H1 (cell line): ENCODE data around the gene ATG2B. TPM values are rescaled to one million over a fixed set of nuclear protein-coding genes. Genes with fewer than 3 reads are reported as not detected.
A peak's percentile ranks its signal among the peaks of the same experiment; 100 is the strongest.

Source experiments
- CTCF ChIA-PET: fragments of 300-600 bp; sonication (Branson Sonifier 250); formaldehyde crosslinking; loops from one replicate; lab custom pipeline; 2021; ENCODE audit not compliant: partially characterized antibody; lab: Charles Lee
- POLR2A ChIA-PET: fragments of 300-600 bp; sonication (Branson Sonifier 250); formaldehyde crosslinking; loops from one replicate; lab custom pipeline; 2021; ENCODE audit warnings: inconsistent platforms; ENCODE audit not compliant: partially characterized antibody; lab: Charles Lee
- DNase-seq, 2 experiments: peaks; one replicate each; pipeline versions ENCODE4 v3.0.0 to v3.0.0-alpha.2; 2010 to 2022; ENCODE audit warnings: low spot score in 2 of 2, low read depth in 1 of 2, mixed read lengths in 1 of 2
- FAIRE-seq: peaks from 2 replicates; lab custom pipeline; 2011; peaks lifted over from hg19 to GRCh38; lab: Jason Lieb, UNC
- H2AFZ ChIP-seq: 2 replicates; pipeline ENCODE4 v1.8.1; 2012; ENCODE audit warnings: low read length, inconsistent platforms
- H2AK5ac ChIP-seq: 2 replicates; pipeline ENCODE4 v1.6.1; 2013; ENCODE audit warnings: low read depth, low read length
- H2BK120ac ChIP-seq: replicated peaks from 2 replicates; pipeline ENCODE3; 2013; ENCODE audit warnings: low read depth, low read length, inconsistent platforms
- H2BK12ac ChIP-seq: 2 replicates; pipeline ENCODE4 v1.6.1; 2013; ENCODE audit warnings: low read depth, low read length
- H2BK15ac ChIP-seq: 2 replicates; pipeline ENCODE4 v1.6.1; 2013; ENCODE audit warnings: low read length
- H2BK20ac ChIP-seq: 2 replicates; pipeline ENCODE4 v1.6.1; 2013; ENCODE audit warnings: low read length
- H2BK5ac ChIP-seq: 2 replicates; pipeline ENCODE4 v1.6.1; 2013; ENCODE audit warnings: low read depth, low read length
- H3K14ac ChIP-seq: 2 replicates; pipeline ENCODE4 v1.6.1; 2013; ENCODE audit warnings: inconsistent platforms; ENCODE audit not compliant: insufficient read length
- H3K18ac ChIP-seq: 2 replicates; pipeline ENCODE4 v1.6.1; 2013; ENCODE audit warnings: low read length; ENCODE audit errors: extremely low read depth
- H3K23ac ChIP-seq: 2 replicates; pipeline ENCODE4 v1.6.1; 2013; ENCODE audit warnings: inconsistent platforms; ENCODE audit not compliant: insufficient read length
- H3K23me2 ChIP-seq: 2 replicates; pipeline ENCODE4 v1.6.1; 2013; ENCODE audit warnings: low read depth, low read length
- H3K27ac ChIP-seq: 2 replicates; pipeline ENCODE4 v1.6.1; 2011; ENCODE audit warnings: low read depth, low read length, inconsistent platforms
- H3K27me3 ChIP-seq, 4 experiments: replicated peaks in 1 of 4; 1 replicate in 1 of 4; 2 replicates in 3 of 4; pipeline versions ENCODE4 v1.6.1 to v1.8.1; 2011 to 2013; ENCODE audit warnings: low read length in 3 of 4, mild to moderate bottlenecking in 3 of 4, inconsistent platforms in 2 of 4, mixed read lengths in 2 of 4, moderate library complexity in 1 of 4; ENCODE audit not compliant: control insufficient read depth in 3 of 4, insufficient read depth in 3 of 4; ENCODE audit errors: extremely low read depth in 1 of 4
- H3K36me3 ChIP-seq, 4 experiments: 2 replicates each; pipeline versions ENCODE4 v1.6.1 to v1.8.1; 2011 to 2013; ENCODE audit warnings: mild to moderate bottlenecking in 4 of 4, low read length in 3 of 4, moderate library complexity in 2 of 4, control low read depth in 1 of 4, inconsistent platforms in 1 of 4; ENCODE audit not compliant: insufficient read depth in 4 of 4, control insufficient read depth in 2 of 4
- H3K4ac ChIP-seq: replicated peaks from 2 replicates; pipeline ENCODE3; 2013; ENCODE audit warnings: low read length, low read depth, mixed read lengths, inconsistent platforms; ENCODE audit not compliant: insufficient read length
- H3K4me1 ChIP-seq, 4 experiments: replicated peaks in 1 of 4; 1 replicate in 1 of 4; 2 replicates in 3 of 4; pipeline versions ENCODE4 v1.6.1 to v1.8.1; 2011 to 2013; ENCODE audit warnings: low read length in 3 of 4, inconsistent platforms in 2 of 4, mixed read lengths in 1 of 4; ENCODE audit not compliant: insufficient read depth in 4 of 4, control insufficient read depth in 3 of 4
- H3K4me2 ChIP-seq, 2 experiments: 2 replicates each; pipeline versions ENCODE4 v1.6.1 to v1.8.1; 2011 to 2013; ENCODE audit warnings: low read depth in 2 of 2, low read length in 2 of 2, control low read depth in 1 of 2, inconsistent platforms in 1 of 2, mild to moderate bottlenecking in 1 of 2; ENCODE audit not compliant: insufficient read depth in 1 of 2
- H3K4me3 ChIP-seq, 4 experiments: fragments of 200-600, 300-600 bp in 1 of 4; sonication (generic), shearing (Covaris generic), sonication (Bioruptor Twin) in 1 of 4; 2 replicates each; pipeline versions ENCODE4 v1.5.1 to v1.8.1; 2011 to 2016; ENCODE audit warnings: low read length in 4 of 4, low read depth in 3 of 4, control low read depth in 2 of 4, inconsistent platforms in 2 of 4, mild to moderate bottlenecking in 2 of 4, mixed read lengths in 1 of 4, moderate library complexity in 1 of 4; ENCODE audit not compliant: insufficient read depth in 2 of 4; ENCODE audit errors: extremely low read depth in 1 of 4
- H3K56ac ChIP-seq: replicated peaks from 2 replicates; pipeline ENCODE3; 2013; ENCODE audit warnings: low read depth, mild to moderate bottlenecking, mixed read lengths, low read length, inconsistent platforms; ENCODE audit not compliant: insufficient read length
- H3K79me1 ChIP-seq: 2 replicates; pipeline ENCODE4 v1.6.1; 2013; ENCODE audit warnings: low read depth, low read length, control low read depth
- H3K79me2 ChIP-seq, 2 experiments: 2 replicates each; pipeline versions ENCODE4 v1.6.1 to v1.8.1; 2012 to 2013; ENCODE audit warnings: low read length in 2 of 2, mild to moderate bottlenecking in 2 of 2, inconsistent platforms in 1 of 2; ENCODE audit not compliant: insufficient read depth in 2 of 2, control insufficient read depth in 1 of 2
- H3K9ac ChIP-seq, 4 experiments: replicated peaks in 1 of 4; 1 replicate in 1 of 4; 2 replicates in 3 of 4; pipeline versions ENCODE4 v1.6.1 to v1.8.1; 2011 to 2013; ENCODE audit warnings: low read depth in 3 of 4, low read length in 3 of 4, control low read depth in 2 of 4, mild to moderate bottlenecking in 2 of 4, moderate library complexity in 2 of 4, inconsistent platforms in 1 of 4; ENCODE audit errors: extremely low read depth in 1 of 4
- H3K9me3 ChIP-seq, 2 experiments: 2 replicates each; pipeline versions ENCODE4 v1.6.1 to v1.8.1; 2012 to 2013; ENCODE audit warnings: mild to moderate bottlenecking in 2 of 2, moderate library complexity in 2 of 2, control low read depth in 1 of 2, inconsistent platforms in 1 of 2, low read depth in 1 of 2, low read length in 1 of 2, mixed read lengths in 1 of 2; ENCODE audit not compliant: insufficient read depth in 2 of 2
- H4K20me1 ChIP-seq, 2 experiments: replicated peaks in 1 of 2; 2 replicates each; pipeline versions ENCODE3 to v1.8.1; 2011 to 2013; ENCODE audit warnings: inconsistent platforms in 2 of 2, low read length in 2 of 2, mild to moderate bottlenecking in 1 of 2; ENCODE audit not compliant: insufficient read depth in 2 of 2, control insufficient read depth in 1 of 2
- H4K5ac ChIP-seq: 2 replicates; pipeline ENCODE4 v1.6.1; 2013; ENCODE audit warnings: low read length, low read depth, mixed read lengths, inconsistent platforms; ENCODE audit not compliant: insufficient read length
- H4K8ac ChIP-seq: 2 replicates; pipeline ENCODE4 v1.8.0; 2013; ENCODE audit warnings: mild to moderate bottlenecking, moderate library complexity, low read length, inconsistent platforms; ENCODE audit not compliant: insufficient read depth; ENCODE audit errors: extremely low read depth
- H4K91ac ChIP-seq: replicated peaks from 2 replicates; pipeline ENCODE3; 2013; ENCODE audit warnings: low read length, mixed read lengths, inconsistent platforms; ENCODE audit not compliant: insufficient read length
- BCL11A ChIP-seq, 2 experiments: IDR thresholded peaks; one replicate each; pipeline ENCODE4 v1.6.1; 2011; ENCODE audit warnings: low read depth in 2 of 2, low read length in 2 of 2, mild to moderate bottlenecking in 2 of 2
- CBX8 ChIP-seq: fragments of 300-800, 300-1000 bp; sonication (generic); IDR thresholded peaks from 2 replicates; pipeline ENCODE4 v1.7.1; 2016; ENCODE audit warnings: low read depth, low read length, borderline replicate concordance
- CTBP2 ChIP-seq: IDR thresholded peaks from 2 replicates; pipeline ENCODE4 v1.7.0; 2011; ENCODE audit warnings: borderline replicate concordance, mild to moderate bottlenecking, moderate library complexity, mixed read lengths, low read length; ENCODE audit not compliant: insufficient read depth, insufficient read length
- GABPA ChIP-seq: IDR thresholded peaks from 2 replicates; pipeline ENCODE4 v1.6.1; 2011; ENCODE audit warnings: mild to moderate bottlenecking, low read length, moderate library complexity, borderline replicate concordance; ENCODE audit not compliant: insufficient read depth
- NRF1 ChIP-seq: IDR thresholded peaks from 2 replicates; pipeline ENCODE4 v1.6.1; 2011; ENCODE audit warnings: mild to moderate bottlenecking, low read depth, low read length, improper control_type of control experiment
- POU5F1 ChIP-seq: IDR thresholded peaks from 2 replicates; pipeline ENCODE4 v1.6.1; 2011; ENCODE audit warnings: low read depth, mild to moderate bottlenecking, low read length, moderate library complexity
- SIX5 ChIP-seq: IDR thresholded peaks from 2 replicates; pipeline ENCODE4 v1.6.1; 2011; ENCODE audit warnings: mild to moderate bottlenecking, low read depth, low read length
- TEAD4 ChIP-seq: IDR thresholded peaks from 2 replicates; pipeline ENCODE4 v1.6.1; 2012; ENCODE audit warnings: low read depth, low read length, inconsistent platforms, mixed read lengths
- USF2 ChIP-seq: IDR thresholded peaks from 2 replicates; pipeline ENCODE4 v1.6.1; 2011; ENCODE audit warnings: low read length, improper control_type of control experiment
- YY1 ChIP-seq: IDR thresholded peaks from 2 replicates; pipeline ENCODE4 v1.6.1; 2011; ENCODE audit warnings: low read depth, mild to moderate bottlenecking, low read length
- WGBS, 2 experiments: shearing (Covaris generic) in 1 of 2; methylation state at CpG; one replicate each; pipeline versions ENCODE4 v1.1.6 to v1.1.7; 2013 to 2015; ENCODE audit warnings: low lambda C conversion rate in 2 of 2, mixed read lengths in 2 of 2, inconsistent platforms in 1 of 2, low coverage in 1 of 2, missing lambda C conversion rate in 1 of 2; ENCODE audit not compliant: insufficient replicate concordance in 2 of 2, insufficient coverage in 1 of 2, insufficient read length in 1 of 2; ENCODE audit errors: extremely low coverage in 1 of 2, missing lambda C conversion rate in 1 of 2; 5-methylcytosine and 5-hydroxymethylcytosine counted together
- polyA plus RNA-seq, 7 experiments: library from polyadenylated mRNA; depleted of rRNA in 3 of 7; stranded (reverse) in 5 of 7; unstranded in 2 of 7; fragments of >200 nt in 5 of 7; fragments of 200-250 nt in 2 of 7; gene quantifications; 1 replicate in 5 of 7; 2 replicates in 1 of 7; 4 replicates in 1 of 7; pipeline versions ENCODE4 v1.2.1 to v1.2.3, GENCODE V29; 2011 to 2013; ENCODE audit warnings: missing spikeins in 2 of 7, mixed read lengths in 2 of 7
- total RNA-seq: library from RNA; stranded (reverse); fragmentation: NEBNext Ultra II Directional; extraction: Animal tissue kit (Norgen Biotek cat#: 25700); gene quantifications from 2 replicates; pipeline ENCODE4 v1.2.1, GENCODE V29; 2021

The ATG2B gene
- total and polyA plus RNA-seq, 2 of the 8 experiments (the other 6 are each of a cell fraction or from before 2014, with no cell fraction given), result 4.6 to 14.4 TPM

GRCh38 chr14:96393071-96393691 lies 30.0 kb upstream of the ATG2B start:
- FAIRE-seq (no peak), DNase-seq (peak in 1 of 2 experiments; percentile 17)
- Histone ChIP-seq H2BK120ac (peak overlapping the region; percentile 38), H3K79me2 (no peaks in the 10 kb centered on the region), H3K14ac (no peak overlapping the region), H3K79me1 (no peaks in the 10 kb centered on the region; the same call in 1 of the 2 replicates), H3K9me3 (no peaks in the 10 kb centered on the region), H3K18ac (no peak overlapping the region), H2BK5ac (no peak overlapping the region), H3K27ac (no peak overlapping the region), H4K5ac (no peak overlapping the region), H4K8ac (no peak overlapping the region), H3K4me1 (peaks cover 0 to 4% (median 0%) of the 10 kb centered on the region in 4 experiments; a peak in 2 of 7 replicates), H3K4ac (peak overlapping the region; percentile 38), H4K91ac (no peak overlapping the region), H2BK20ac (no peak overlapping the region), H2BK12ac (no peak overlapping the region), H3K4me3 (peak overlapping the region in 3 of 4 experiments; percentile 73 to 84 (median 84); a peak in 6 of 8 replicates), H3K23me2 (peaks cover 12% of the 10 kb centered on the region; the same call in 1 of the 2 replicates), H2BK15ac (no peak overlapping the region), H4K20me1 (no peaks in the 10 kb centered on the region), H3K9ac (no peak overlapping the region), H3K56ac (no peak overlapping the region), H2AFZ (no peak overlapping the region), H3K23ac (no peak overlapping the region), H2AK5ac (no peak overlapping the region), H3K36me3 (no peaks in the 10 kb centered on the region), H3K4me2 (peak overlapping the region; percentile 90 to 93), H3K27me3 (peaks cover 0 to 10% (median 7%) of the 10 kb centered on the region in 4 experiments; a peak in 5 of 7 replicates)
- ChIA-PET CTCF (no interaction called here), POLR2A (no interaction called here)
- WGBS, 2 experiments, result 81% methylated on average over 5 of the region's 5 CpGs; no CpG with 5 or more reads in 1 of the 2 experiments
- TF ChIP-seq USF2 (no peak), BCL11A (IDR thresholded peaks at IDR 0.05; ENCODE audit: low read depth in 2 of 2, low read length in 2 of 2) (no peak), YY1 (no peak), CTBP2 (no peak), SIX5 (no peak), NRF1 (no peak), POU5F1 (no peak), TEAD4 (no peak), GABPA (no peak), CBX8 (no peak)
